Fibroblast of pulmonary artery (primary cell): ENCODE measurements around the gene EDEM1.

Source experiments
- DNase-seq: peaks from one replicate; pipeline ENCODE4 v3.0.0-alpha.2; 2010; ENCODE audit warnings: low read depth
- H3K4me3 ChIP-seq: replicated peaks from 2 replicates; pipeline ENCODE4 v1.5.1; 2011; ENCODE audit warnings: low read depth, mild to moderate bottlenecking, control low read depth, low read length, moderate library complexity
- TF ChIP-seq, protein P1 (sequence below): IDR thresholded peaks from 2 replicates; pipeline ENCODE4 v1.5.1; 2011; ENCODE audit warnings: mild to moderate bottlenecking, control low read depth, low read length, inconsistent platforms; ENCODE audit errors: missing control alignments

EDEM1 gene

DNA sequence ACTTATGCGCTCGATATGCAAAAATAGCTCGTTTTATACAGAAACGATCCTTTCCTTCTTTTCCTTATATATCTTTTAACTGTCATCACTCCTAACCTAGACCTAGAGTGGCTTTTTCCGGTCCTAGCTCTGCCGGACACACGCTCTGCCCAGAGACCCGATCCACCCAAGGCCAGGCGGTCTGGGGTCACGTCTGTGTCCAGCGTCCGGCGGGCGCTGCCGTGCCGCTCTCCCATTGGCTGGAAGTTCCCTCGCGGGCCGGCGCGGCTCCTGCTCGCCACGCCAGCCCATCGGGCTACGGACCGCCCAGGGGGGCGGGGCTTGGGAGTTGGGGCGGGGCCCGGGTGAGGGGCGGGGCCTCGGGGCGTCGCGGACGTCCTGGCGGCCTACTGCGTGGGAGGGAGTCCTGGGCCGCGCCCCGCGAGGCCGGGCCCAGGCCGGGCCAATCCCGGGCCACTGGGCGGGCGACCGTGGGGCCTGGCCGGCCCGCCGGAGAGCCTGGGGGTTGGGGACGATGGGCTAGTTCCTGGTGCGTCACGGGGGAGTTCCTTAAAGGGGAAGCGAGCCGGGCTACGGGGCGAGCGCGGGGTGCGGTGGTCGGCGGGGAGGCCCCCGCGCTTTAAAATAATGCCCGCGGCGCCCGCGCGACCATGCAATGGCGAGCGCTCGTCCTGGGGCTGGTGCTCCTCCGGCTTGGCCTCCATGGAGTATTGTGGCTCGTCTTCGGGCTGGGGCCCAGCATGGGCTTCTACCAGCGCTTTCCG lies at the start of gene EDEM1:
Gene EDEM1 (plus strand): TSS at position 552 of the 764 bp plus-strand sequence. CDS start 99 bp downstream, at position 651.
- TF ChIP-seq, protein P1, sequence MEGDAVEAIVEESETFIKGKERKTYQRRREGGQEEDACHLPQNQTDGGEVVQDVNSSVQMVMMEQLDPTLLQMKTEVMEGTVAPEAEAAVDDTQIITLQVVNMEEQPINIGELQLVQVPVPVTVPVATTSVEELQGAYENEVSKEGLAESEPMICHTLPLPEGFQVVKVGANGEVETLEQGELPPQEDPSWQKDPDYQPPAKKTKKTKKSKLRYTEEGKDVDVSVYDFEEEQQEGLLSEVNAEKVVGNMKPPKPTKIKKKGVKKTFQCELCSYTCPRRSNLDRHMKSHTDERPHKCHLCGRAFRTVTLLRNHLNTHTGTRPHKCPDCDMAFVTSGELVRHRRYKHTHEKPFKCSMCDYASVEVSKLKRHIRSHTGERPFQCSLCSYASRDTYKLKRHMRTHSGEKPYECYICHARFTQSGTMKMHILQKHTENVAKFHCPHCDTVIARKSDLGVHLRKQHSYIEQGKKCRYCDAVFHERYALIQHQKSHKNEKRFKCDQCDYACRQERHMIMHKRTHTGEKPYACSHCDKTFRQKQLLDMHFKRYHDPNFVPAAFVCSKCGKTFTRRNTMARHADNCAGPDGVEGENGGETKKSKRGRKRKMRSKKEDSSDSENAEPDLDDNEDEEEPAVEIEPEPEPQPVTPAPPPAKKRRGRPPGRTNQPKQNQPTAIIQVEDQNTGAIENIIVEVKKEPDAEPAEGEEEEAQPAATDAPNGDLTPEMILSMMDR, result no peak
- DNase-seq, result peak; percentile 95
- peak within 1 kb of the TSS; percentile 91 for H3K4me3 ChIP-seq

DNA sequence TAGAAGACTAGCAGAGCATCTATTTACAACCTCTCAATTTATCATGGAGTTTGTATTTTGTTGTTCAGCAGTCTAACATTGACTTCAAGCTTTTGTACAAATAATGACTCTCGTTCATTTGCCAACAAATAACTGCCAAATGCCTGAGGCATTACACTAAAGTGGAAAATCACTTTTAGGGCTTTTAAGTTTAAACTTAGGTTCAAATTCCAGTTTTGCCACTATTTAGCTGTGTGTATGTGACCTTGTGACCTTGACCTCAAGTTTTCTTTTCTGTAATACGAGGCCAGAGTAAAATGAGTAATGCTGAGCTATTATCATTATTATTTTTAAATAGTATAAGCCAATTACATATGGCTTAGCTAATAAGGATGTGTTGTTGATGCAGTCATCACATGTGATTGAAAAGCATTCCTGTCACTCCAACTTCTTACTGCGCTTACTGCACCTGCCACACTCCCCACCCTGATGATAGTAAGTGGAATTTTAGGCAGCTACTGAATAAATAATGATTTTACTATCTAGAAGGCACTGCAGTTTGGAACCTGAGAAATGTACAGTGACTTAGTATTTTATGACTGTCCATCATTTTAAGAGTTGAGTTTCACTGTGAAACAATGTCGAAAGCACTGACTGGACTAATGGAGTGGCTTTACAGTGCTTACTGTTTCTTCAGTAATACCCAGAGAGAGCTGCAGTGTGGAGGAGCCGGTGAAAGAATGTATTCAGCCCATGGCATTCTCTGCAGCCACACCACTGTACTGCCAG lies 49.1 kb upstream of the EDEM1 start:
- DNase-seq, result peak; percentile 23
- TF ChIP-seq, protein P1, result no peak
- no peak overlapping the region for H3K4me3 ChIP-seq

DNA sequence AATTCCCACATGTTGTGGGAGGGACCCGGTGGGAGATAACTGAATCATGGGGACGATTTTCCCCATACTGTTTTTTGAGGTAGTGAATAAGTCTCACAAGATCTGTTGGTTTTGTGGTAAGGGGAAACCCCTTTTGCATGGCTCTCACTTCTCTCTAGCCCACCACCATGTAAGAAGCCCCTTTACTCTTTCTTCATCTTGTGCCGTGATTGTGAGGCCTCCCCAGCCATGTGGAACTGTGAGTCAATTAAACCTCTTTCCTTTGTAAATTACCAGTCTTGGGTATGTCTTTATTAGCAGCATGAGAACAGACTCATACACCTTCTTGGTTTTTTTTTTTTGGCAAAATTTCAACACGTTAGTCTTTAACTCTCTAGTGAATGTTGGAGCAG lies 47.3 kb upstream of the EDEM1 start:
- DNase-seq, result no peak
- TF ChIP-seq, protein P1, result no peak
- H3K4me3 ChIP-seq, result no peak overlapping the region

DNA sequence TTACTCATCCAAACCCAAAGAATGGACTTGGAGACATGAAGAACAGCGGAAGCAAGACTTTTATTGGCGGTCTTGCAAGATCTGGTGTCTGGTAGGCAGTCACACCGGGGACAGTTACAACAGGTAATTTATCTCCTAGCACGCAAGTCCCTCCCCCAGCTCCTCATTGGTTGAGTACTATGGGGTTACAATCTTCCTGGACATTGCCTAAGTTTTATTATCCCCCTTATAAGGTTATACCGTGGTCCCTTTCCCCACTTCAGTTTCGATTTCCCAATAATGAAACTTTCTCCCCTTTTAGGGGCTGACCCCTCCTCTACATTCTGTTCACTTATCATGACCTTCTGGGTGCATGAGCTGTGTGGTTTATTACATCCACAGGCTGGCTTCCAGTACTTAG lies 46.7 kb upstream of the EDEM1 start:
- TF ChIP-seq, protein P1, result no peak
- no peak for DNase-seq
- H3K4me3 ChIP-seq, result no peak overlapping the region

DNA sequence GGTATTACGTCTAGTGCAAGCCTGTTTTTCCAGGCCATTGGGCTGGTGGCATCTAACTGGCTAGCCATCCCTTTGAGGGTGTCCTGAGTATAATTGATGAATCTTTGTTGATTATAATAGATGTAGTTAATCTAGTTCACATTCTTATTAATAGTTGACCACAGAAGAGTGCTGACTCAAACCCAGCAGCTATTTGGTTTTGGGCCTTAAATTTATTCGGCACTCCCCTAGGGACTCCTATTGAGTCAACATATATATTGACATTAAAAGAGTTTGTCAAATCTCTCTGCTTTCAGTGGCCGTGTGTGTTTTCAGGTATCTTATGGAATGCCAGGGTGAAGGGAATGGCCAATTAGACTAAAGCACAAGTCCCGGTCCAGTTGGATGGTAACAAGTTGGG lies 45.7 kb upstream of the EDEM1 start:
- no peak overlapping the region for H3K4me3 ChIP-seq
- TF ChIP-seq, protein P1, result no peak
- no peak for DNase-seq

DNA sequence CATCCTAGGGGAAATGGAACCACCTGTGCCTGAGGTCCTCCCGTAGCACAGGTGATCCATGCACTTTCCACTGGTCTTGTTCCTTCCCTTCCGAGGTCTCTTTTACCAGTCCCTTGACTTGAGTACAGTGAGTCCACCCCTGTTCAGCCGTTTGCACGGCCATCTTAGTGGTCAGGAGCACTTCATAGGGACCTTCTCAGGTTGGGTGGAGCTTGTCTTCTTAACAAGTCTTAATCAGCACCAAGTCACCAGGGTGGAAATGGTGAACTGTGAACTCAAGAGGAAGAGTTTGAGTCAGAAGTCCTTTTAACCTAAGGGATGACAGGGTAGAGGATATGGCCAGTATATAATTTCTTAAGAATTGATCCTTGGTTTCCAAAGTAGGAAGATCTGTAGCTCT lies 44.0 kb upstream of the EDEM1 start:
- H3K4me3 ChIP-seq, result no peak overlapping the region
- no peak for DNase-seq
- TF ChIP-seq, protein P1, result no peak
